ENCODE measurements around the gene FUZ.
A peak's percentile ranks its signal among the peaks of the same experiment; 100 is the strongest.

Gene FUZ

GRCh38 chr19:49805822-49806619 is 7.1 kb downstream of the FUZ start:
- DNase-seq: no peak

GRCh38 chr19:49803529-49803856 is 9.6 kb downstream of the FUZ start:
- no peak for DNase-seq

GRCh38 chr19:49802836-49803528 is 10.1 kb downstream of the FUZ start:
- DNase-seq: peak; percentile 92

GRCh38 chr19:49801966-49802661 is 11.0 kb downstream of the FUZ start:
- peak; percentile 80 for DNase-seq

- no peak for DNase-seq
Observed at GRCh38 chr19:49801401-49801888, 11.6 kb downstream of the FUZ start.

- DNase-seq: no peak
Observed at GRCh38 chr19:49800771-49801170, 12.3 kb downstream of the FUZ start.

GRCh38 chr19:49799798-49800376 is 13.2 kb downstream of the FUZ start:
- no peak for DNase-seq

- no peak for DNase-seq
Observed at GRCh38 chr19:49799271-49799797, 13.8 kb downstream of the FUZ start.

- DNase-seq: no peak
Observed at GRCh38 chr19:49798574-49798973, 14.5 kb downstream of the FUZ start.

GRCh38 chr19:49795615-49796014 is 17.5 kb downstream of the FUZ start:
- no peak for DNase-seq

GRCh38 chr19:49793561-49793840 is 19.6 kb downstream of the FUZ start:
- DNase-seq: no peak

- DNase-seq: no peak
Observed at GRCh38 chr19:49792829-49793560, 20.1 kb downstream of the FUZ start.

GRCh38 chr19:49791776-49792445 is 21.2 kb downstream of the FUZ start:
- DNase-seq: no peak

- no peak for DNase-seq
Observed at GRCh38 chr19:49790866-49791265, 22.2 kb downstream of the FUZ start.

- no peak for DNase-seq
Observed at GRCh38 chr19:49788857-49789256, 24.2 kb downstream of the FUZ start.

- DNase-seq: no peak
Observed at GRCh38 chr19:49787746-49788145, 25.3 kb downstream of the FUZ start.

- DNase-seq: no peak
Observed at GRCh38 chr19:49786376-49786820, 26.7 kb downstream of the FUZ start.

GRCh38 chr19:49782515-49782914 is 30.6 kb downstream of the FUZ start:
- DNase-seq: no peak

- DNase-seq: no peak
Observed at GRCh38 chr19:49781394-49781793, 31.7 kb downstream of the FUZ start.

GRCh38 chr19:49780861-49781260 is 32.2 kb downstream of the FUZ start:
- no peak for DNase-seq

GRCh38 chr19:49779731-49780555 is 33.1 kb downstream of the FUZ start:
- DNase-seq: no peak
